Calu3 (cell line): ENCODE results near the gene MAEA. TPM values are rescaled to one million over a fixed set of nuclear protein-coding genes. Genes with fewer than 3 reads are reported as not detected.

Experiments used
- BruUV-seq: library from RNA; stranded (reverse); fragments of 400-500 nt; replicated peaks from 2 replicates; lab custom pipeline; 2021; lab: Mats Ljungman, UMichigan
- CTCF ChIA-PET: fragments of 300-600 bp; sonication (Branson Sonifier 250); formaldehyde crosslinking; loops from one replicate; lab custom pipeline; 2022; ENCODE audit warnings: antibody characterized with exemption; lab: Charles Lee
- DNase-seq: peaks from one replicate; pipeline ENCODE4 v3.0.0; 2022
- H3K27ac Mint-ChIP-seq: one replicate; pipeline ENCODE4 v1.8.0; 2022; ENCODE audit warnings: mixed read lengths; ENCODE audit not compliant: unreplicated experiment
- H3K27me3 Mint-ChIP-seq: one replicate; pipeline ENCODE4 v1.8.0; 2022; ENCODE audit warnings: mixed read lengths; ENCODE audit not compliant: unreplicated experiment
- H3K36me3 Mint-ChIP-seq: one replicate; pipeline ENCODE4 v1.8.0; 2022; ENCODE audit warnings: mild to moderate bottlenecking, moderate library complexity, mixed read lengths; ENCODE audit not compliant: insufficient read depth, unreplicated experiment
- H3K4me1 Mint-ChIP-seq: one replicate; pipeline ENCODE4 v1.8.0; 2022; ENCODE audit warnings: mild to moderate bottlenecking, low read depth, mixed read lengths; ENCODE audit not compliant: unreplicated experiment
- H3K4me3 Mint-ChIP-seq: one replicate; pipeline ENCODE4 v1.8.0; 2022; ENCODE audit warnings: mild to moderate bottlenecking, low read depth, moderate library complexity, mixed read lengths; ENCODE audit not compliant: unreplicated experiment
- H3K9me3 Mint-ChIP-seq: one replicate; pipeline ENCODE4 v1.8.0; 2022; ENCODE audit warnings: low read depth, mixed read lengths; ENCODE audit not compliant: unreplicated experiment
- CTCF ChIP-seq: fragments of 200-600 bp; IDR thresholded peaks from one replicate; pipeline ENCODE4 v1.8.0; 2022; ENCODE audit warnings: antibody characterized with exemption; ENCODE audit not compliant: unreplicated experiment
- intact Hi-C: fragments of 100-400 bp; cut with micrococcal nuclease; formaldehyde crosslinking; loops from one replicate; pipeline ENCODE4 v1.10.0; 2022; ENCODE audit not compliant: unreplicated experiment
- total RNA-seq: library from RNA; stranded (reverse); gene quantifications from 2 replicates; pipeline ENCODE4 v1.2.3, GENCODE V29; 2022

Gene MAEA
- total RNA-seq, 1 experiment from 2014 or later = 59.0 TPM

DNA sequence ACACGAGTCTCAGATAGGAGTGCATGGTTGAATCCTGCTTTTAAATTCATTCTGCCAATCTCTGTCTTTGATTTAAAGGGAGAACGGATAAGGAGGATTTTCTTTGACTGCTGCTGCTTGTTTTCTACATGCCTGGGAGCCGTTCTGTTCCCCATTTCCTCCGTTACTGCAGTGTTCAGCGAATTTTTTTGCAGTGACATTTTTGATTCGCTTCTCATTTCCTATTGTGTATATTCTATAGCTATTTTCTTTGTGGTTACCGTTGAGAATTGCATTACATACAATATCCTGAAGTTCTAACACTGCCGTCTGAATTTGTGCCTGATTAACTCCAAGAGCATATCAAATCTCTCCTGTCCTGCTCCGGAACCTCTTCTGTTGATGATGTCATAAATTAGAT is 14.8 kb upstream of the MAEA start:
- Mint-ChIP-seq H3K4me1 (no peaks in the 10 kb centered on the region), H3K4me3 (no peak overlapping the region), H3K9me3 (no peaks in the 10 kb centered on the region), H3K27ac (no peak overlapping the region), H3K27me3 (peaks cover 14% of the 10 kb centered on the region), H3K36me3 (no peaks in the 10 kb centered on the region)
- TF ChIP-seq CTCF = no peak
- no peak for DNase-seq
- CTCF ChIA-PET = no interaction called here
- no TSS peak for BruUV-seq
- intact Hi-C loops = no loop called here

DNA sequence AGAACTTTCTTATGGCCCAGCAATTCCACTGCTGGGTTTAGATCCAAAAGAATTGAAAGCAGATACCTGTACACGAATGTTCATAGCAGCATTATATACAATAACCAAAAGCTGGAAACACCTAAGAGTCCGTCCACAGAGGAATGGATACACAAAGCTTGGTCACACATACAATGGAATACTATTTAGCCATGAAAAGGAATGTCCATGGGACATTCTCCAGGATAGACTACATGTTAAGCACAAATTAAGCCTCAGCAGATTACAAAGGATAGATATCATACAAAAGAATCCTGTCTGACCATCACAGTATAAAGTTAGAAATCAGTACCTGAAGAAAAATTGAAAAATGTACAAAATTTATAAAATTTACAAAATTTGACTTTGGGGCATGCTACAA is 12.7 kb upstream of the MAEA start:
- CTCF ChIA-PET = no interaction called here
- H3K36me3 Mint-ChIP-seq = no peaks in the 10 kb centered on the region
- no TSS peak for BruUV-seq
- TF ChIP-seq CTCF = no peak
- H3K9me3 Mint-ChIP-seq = no peaks in the 10 kb centered on the region
- H3K4me1 Mint-ChIP-seq = no peaks in the 10 kb centered on the region
- no peak overlapping the region for H3K27ac Mint-ChIP-seq
- no peak overlapping the region for H3K4me3 Mint-ChIP-seq
- intact Hi-C loops = no loop called here
- no peak for DNase-seq
- peaks cover 15% of the 10 kb centered on the region for H3K27me3 Mint-ChIP-seq

- Mint-ChIP-seq H3K4me3 (no peak overlapping the region), H3K4me1 (no peaks in the 10 kb centered on the region), H3K9me3 (no peaks in the 10 kb centered on the region), H3K36me3 (no peaks in the 10 kb centered on the region), H3K27ac (no peak overlapping the region), H3K27me3 (peaks cover 15% of the 10 kb centered on the region)
- intact Hi-C loops = no loop called here
- no peak for DNase-seq
- TF ChIP-seq CTCF = no peak
- BruUV-seq = no TSS peak
- CTCF ChIA-PET = no interaction called here
These were observed 11.7 kb upstream of the MAEA start for GRCh38 chr4:1277667-1278665.

- intact Hi-C loops = no loop called here
- no peaks in the 10 kb centered on the region for H3K36me3 Mint-ChIP-seq
- CTCF ChIA-PET = no interaction called here
- TF ChIP-seq CTCF = no peak
- no peak for DNase-seq
- H3K27ac Mint-ChIP-seq = no peak overlapping the region
- no peaks in the 10 kb centered on the region for H3K9me3 Mint-ChIP-seq
- no TSS peak for BruUV-seq
- H3K4me1 Mint-ChIP-seq = no peaks in the 10 kb centered on the region
- peaks cover 15% of the 10 kb centered on the region for H3K27me3 Mint-ChIP-seq
- H3K4me3 Mint-ChIP-seq = no peak overlapping the region
These were observed 10.4 kb upstream of the MAEA start for GRCh38 chr4:1279253-1279652.
